GM12873 (cell line): Measurements from ENCODE around the gene GAS6.

Experiments
- TF ChIP-seq, protein P1 (sequence below): IDR thresholded peaks from 2 replicates; pipeline ENCODE4 v1.5.1; 2012; ENCODE audit warnings: low read depth, mild to moderate bottlenecking, moderate library complexity, low read length, control low read depth; ENCODE audit not compliant: insufficient read depth; ENCODE audit errors: missing control alignments

The GAS6 gene

GRCh38 chr13:113851826-113852535, 11.9 kb downstream of the GAS6 start:
- TF ChIP-seq, protein P1, sequence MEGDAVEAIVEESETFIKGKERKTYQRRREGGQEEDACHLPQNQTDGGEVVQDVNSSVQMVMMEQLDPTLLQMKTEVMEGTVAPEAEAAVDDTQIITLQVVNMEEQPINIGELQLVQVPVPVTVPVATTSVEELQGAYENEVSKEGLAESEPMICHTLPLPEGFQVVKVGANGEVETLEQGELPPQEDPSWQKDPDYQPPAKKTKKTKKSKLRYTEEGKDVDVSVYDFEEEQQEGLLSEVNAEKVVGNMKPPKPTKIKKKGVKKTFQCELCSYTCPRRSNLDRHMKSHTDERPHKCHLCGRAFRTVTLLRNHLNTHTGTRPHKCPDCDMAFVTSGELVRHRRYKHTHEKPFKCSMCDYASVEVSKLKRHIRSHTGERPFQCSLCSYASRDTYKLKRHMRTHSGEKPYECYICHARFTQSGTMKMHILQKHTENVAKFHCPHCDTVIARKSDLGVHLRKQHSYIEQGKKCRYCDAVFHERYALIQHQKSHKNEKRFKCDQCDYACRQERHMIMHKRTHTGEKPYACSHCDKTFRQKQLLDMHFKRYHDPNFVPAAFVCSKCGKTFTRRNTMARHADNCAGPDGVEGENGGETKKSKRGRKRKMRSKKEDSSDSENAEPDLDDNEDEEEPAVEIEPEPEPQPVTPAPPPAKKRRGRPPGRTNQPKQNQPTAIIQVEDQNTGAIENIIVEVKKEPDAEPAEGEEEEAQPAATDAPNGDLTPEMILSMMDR = no peak

GRCh38 chr13:113851480-113851803, 12.4 kb downstream of the GAS6 start:
- TF ChIP-seq, protein P1 = no peak

DNA sequence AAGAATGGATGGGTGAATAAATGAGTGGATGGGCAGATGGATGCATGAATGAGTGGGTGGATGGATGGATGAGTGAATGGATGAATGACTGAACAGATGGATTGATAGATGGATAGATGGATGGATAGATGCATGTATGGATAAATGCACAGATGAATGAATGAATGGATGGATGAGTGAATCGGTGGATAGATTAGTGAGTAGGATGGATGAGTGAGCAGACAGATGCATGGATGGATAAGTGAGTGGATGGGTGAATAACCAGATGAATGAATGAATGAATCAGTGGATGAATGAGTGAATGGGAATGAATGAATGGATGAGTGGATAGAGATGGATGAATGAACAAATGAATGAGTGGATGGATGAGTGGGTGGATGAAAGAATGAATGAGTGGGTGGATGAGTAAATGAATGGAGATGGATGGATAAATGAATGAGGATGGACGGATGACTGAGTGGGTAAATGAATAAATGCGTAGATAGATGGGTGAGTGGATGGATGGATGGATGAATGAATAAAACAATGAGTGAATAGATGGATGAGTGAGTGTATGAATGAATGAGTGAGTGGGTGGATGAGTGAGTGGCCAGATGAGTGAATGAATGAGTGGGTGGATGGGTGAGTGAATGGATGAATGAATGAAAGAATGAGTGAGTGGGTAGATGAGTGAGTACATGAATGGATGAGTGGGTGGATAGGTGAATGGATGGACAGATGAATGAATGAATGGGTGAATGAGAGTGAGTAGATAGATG, 13.0 kb downstream of the GAS6 start:
- TF ChIP-seq, protein P1 = no peak

DNA sequence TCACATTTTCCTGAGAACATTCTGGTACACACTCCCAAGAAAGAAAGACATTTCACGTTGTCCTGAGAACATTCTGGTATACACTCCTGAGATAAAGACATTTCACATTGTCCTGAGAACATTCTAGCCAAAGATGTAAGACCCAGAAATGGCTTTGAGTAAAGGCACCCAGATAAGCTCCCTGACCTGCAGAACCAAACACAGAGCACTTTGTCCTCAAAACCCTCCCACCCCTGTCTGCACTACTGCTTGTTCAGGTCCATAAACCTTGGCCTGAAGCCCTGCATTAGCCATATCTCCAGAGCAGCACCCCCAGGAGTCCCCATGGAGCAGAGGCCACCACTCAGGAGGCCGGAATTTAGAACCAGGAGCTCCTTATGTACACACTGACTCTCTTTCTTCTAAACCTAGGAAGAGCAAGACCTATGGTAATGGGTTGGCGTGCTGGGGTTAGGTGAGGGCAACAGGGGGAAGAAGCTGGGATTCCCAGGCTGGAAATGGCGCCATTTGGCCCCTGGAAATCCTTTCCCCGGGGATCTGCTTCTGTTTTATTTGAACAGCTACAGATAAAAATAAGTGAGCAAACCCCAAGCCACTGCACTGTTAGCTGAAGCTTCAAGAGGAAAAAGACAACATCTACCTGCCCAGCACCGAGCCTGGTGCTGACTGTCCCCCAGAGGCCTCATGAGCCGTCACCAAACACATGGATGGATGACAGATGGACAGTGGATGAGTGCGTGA, 13.7 kb downstream of the GAS6 start:
- TF ChIP-seq, protein P1 = no peak

DNA sequence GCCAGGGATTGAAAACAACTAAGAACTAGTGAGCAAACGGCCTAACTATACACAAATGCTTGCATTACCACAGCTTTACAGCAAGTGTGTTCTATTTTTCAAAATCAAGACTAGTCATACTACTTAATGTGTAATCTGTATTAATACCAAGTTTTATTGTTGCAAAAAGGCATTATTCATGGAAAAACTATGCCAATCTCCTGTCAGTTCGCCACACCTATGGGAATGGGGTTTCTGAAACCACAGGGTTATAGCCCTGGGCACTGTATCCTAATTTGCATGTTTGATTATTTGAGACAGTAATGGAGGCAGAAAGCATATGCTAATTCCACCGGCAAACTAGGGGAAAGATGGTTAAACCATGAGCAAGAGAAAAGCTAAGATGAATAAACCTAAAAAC, 14.3 kb downstream of the GAS6 start:
- TF ChIP-seq, protein P1 = no peak

- TF ChIP-seq, protein P1 = no peak
Measured at GRCh38 chr13:113848431-113849260, 15.2 kb downstream of the GAS6 start.
